Epithelial cell of esophagus (primary cell): ENCODE measurements around the gene WDFY4.
"Not testable (repeated sequence)": the region's sequence is repeated elsewhere in the genome, so short reads cannot be mapped to it uniquely, and the experiment has no call there.

Source experiments
- DNase-seq: peaks from one replicate; pipeline ENCODE4 v3.0.0; 2010; ENCODE audit warnings: low read depth
- H3K4me3 ChIP-seq: 2 replicates; pipeline ENCODE4 v1.5.1; 2011; ENCODE audit warnings: mild to moderate bottlenecking, low read length, control low read depth
- TF ChIP-seq, protein P1 (sequence below): IDR thresholded peaks from 2 replicates; pipeline ENCODE4 v1.5.1; 2011; ENCODE audit warnings: low read depth, mild to moderate bottlenecking, low read length, control low read depth, inconsistent platforms; ENCODE audit not compliant: insufficient read depth; ENCODE audit errors: missing control alignments

The WDFY4 gene

GRCh38 chr10:48638739-48639527, 45.7 kb upstream of the WDFY4 start:
- H3K4me3 ChIP-seq: no peak overlapping the region

GRCh38 chr10:48639632-48640031, 45.0 kb upstream of the WDFY4 start:
- no peak for DNase-seq
- TF ChIP-seq, protein P1, sequence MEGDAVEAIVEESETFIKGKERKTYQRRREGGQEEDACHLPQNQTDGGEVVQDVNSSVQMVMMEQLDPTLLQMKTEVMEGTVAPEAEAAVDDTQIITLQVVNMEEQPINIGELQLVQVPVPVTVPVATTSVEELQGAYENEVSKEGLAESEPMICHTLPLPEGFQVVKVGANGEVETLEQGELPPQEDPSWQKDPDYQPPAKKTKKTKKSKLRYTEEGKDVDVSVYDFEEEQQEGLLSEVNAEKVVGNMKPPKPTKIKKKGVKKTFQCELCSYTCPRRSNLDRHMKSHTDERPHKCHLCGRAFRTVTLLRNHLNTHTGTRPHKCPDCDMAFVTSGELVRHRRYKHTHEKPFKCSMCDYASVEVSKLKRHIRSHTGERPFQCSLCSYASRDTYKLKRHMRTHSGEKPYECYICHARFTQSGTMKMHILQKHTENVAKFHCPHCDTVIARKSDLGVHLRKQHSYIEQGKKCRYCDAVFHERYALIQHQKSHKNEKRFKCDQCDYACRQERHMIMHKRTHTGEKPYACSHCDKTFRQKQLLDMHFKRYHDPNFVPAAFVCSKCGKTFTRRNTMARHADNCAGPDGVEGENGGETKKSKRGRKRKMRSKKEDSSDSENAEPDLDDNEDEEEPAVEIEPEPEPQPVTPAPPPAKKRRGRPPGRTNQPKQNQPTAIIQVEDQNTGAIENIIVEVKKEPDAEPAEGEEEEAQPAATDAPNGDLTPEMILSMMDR: no peak
- no peak overlapping the region for H3K4me3 ChIP-seq

More at GRCh38 chr10:48638739-48639527, 45.7 kb upstream of the WDFY4 start:
- no peak for DNase-seq
- TF ChIP-seq, protein P1: no peak

GRCh38 chr10:48640326-48640725, 44.3 kb upstream of the WDFY4 start:
- no peak for DNase-seq
- TF ChIP-seq, protein P1: no peak
- H3K4me3 ChIP-seq: no peak overlapping the region

GRCh38 chr10:48641099-48641690, 43.5 kb upstream of the WDFY4 start:
- DNase-seq, H3K4me3 ChIP-seq: not testable (repeated sequence)

DNA sequence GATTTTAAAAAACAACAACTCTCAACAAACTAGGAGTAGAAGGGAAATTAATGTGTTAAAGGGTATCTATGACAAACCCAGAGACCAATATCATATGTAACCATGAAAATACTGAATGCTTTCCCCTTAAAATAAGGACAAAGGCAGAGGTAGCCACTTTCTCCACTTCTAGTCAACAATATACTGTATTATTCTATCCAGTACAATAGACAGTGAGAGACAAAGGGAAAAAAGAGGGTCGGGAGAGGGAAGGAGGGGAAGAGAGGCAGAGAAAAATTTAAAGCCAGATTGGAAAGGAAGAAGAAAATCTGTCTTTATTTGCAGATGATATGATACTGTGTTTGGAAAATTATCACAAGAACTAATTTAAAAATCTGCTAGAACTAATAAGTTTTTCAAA, 39.1 kb upstream of the WDFY4 start:
- TF ChIP-seq, protein P1: no peak
- no peak for DNase-seq
- no peak overlapping the region for H3K4me3 ChIP-seq

GRCh38 chr10:48647073-48647472, 37.6 kb upstream of the WDFY4 start:
- not testable (repeated sequence) for DNase-seq, H3K4me3 ChIP-seq

GRCh38 chr10:48648172-48648942, 36.3 kb upstream of the WDFY4 start:
- DNase-seq: no peak
- TF ChIP-seq, protein P1: no peak
- no peak overlapping the region for H3K4me3 ChIP-seq
